ENCODE results near the gene TPRG1. TPM values are rescaled to one million over a fixed set of nuclear protein-coding genes. Genes with fewer than 3 reads are reported as not detected.

TPRG1 gene
- total RNA-seq, 2 donors from 2014 or later = 1.7 to 4.7 TPM

DNA sequence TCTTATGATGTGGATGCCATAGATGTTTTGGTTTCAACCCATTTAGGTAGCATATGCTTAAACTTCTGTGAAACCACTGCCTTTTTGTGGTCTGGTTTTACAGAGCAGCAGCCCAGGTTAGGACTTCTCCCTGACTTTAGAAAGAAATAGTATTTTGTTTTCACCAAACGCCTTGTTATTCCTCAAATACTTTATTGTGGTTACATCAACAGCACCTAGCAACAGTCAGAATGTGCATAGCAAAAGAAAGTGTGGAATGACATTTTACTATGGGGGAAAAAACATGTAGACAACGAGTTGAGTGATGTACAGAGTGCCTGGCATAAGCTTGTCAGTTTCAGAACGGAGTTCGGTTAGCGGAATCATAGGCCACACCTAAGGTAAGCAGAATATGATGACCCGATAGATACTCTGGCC lies 159.2 kb downstream of the TPRG1 start:
- TF ChIP-seq, protein P1, sequence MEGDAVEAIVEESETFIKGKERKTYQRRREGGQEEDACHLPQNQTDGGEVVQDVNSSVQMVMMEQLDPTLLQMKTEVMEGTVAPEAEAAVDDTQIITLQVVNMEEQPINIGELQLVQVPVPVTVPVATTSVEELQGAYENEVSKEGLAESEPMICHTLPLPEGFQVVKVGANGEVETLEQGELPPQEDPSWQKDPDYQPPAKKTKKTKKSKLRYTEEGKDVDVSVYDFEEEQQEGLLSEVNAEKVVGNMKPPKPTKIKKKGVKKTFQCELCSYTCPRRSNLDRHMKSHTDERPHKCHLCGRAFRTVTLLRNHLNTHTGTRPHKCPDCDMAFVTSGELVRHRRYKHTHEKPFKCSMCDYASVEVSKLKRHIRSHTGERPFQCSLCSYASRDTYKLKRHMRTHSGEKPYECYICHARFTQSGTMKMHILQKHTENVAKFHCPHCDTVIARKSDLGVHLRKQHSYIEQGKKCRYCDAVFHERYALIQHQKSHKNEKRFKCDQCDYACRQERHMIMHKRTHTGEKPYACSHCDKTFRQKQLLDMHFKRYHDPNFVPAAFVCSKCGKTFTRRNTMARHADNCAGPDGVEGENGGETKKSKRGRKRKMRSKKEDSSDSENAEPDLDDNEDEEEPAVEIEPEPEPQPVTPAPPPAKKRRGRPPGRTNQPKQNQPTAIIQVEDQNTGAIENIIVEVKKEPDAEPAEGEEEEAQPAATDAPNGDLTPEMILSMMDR (IDR thresholded peaks at IDR 0.05) = no peak
- TF ChIP-seq POLR2AphosphoS5 (IDR thresholded peaks at IDR 0.05) = no peak
- TF ChIP-seq POLR2A (IDR thresholded peaks at IDR 0.05) = no peak
- no peak for DNase-seq (ENCODE audit: low spot score)
- H3K4me1 ChIP-seq (replicated peaks) = no peaks in the 10 kb centered on the region
- H3K27me3 ChIP-seq (replicated peaks; ENCODE audit: insufficient read depth) = no peaks in the 10 kb centered on the region
- intact Hi-C loops (cut with DNase I) = no loop called here
- WGBS = 76% methylated on average over 6 of the region's 6 CpGs
- no peaks in the 10 kb centered on the region for H3K36me3 ChIP-seq
- H3K27ac ChIP-seq = no peak overlapping the region
- H3K4me3 ChIP-seq = no peak overlapping the region
- H3K9me3 ChIP-seq = no peaks in the 10 kb centered on the region

DNA sequence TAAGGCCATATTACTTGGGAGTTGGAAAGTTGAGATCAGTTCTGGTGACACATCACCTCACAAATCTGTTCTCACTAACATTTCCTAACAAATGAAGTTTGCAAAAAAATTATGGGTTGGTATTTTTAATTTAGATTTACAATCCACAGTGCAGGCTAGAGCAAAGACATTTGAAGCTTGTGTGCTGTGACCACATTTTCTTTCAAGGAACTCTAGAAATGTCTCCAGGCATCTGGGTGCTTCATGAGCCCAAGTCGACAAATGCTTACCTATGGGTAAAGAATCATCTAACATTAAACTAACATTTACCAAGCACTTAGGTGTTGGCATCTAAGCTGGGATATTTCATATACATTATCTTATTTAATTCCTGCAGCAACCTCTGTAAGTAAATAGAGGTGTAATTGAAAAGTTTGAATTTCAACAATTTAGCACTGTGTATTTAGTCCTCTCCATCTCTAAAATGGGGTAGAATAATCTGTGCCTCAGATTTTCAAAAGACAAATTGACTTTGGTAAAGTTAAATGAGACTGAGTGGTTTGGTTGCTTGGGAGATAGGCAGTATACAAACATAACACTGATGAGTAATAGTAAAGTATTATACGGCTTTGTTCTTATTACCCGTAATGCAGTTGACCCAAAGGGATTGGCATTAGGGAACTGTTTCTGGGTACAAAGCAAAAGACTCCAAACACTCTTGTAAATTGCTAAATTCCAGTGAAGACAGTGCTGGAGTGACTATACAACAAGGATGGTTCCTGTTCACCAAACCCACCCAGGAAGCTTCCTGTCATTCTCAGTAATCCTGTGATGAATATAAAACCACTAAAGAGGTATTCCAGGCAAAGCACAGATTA lies 162.5 kb downstream of the TPRG1 start:
- intact Hi-C loops (cut with DNase I) = no loop called here
- Histone ChIP-seq H3K4me3 (no peak overlapping the region), H3K27ac (no peak overlapping the region), H3K36me3 (no peaks in the 10 kb centered on the region), H3K9me3 (no peaks in the 10 kb centered on the region), H3K4me1 (replicated peaks) (no peaks in the 10 kb centered on the region), H3K27me3 (replicated peaks; ENCODE audit: insufficient read depth) (no peaks in the 10 kb centered on the region)
- 90% methylated on average over 3 of the region's 3 CpGs for WGBS
- no peak for DNase-seq (ENCODE audit: low spot score)
- TF ChIP-seq POLR2AphosphoS5 (IDR thresholded peaks at IDR 0.05) (no peak), POLR2A (IDR thresholded peaks at IDR 0.05) (no peak)
- TF ChIP-seq, protein P1 (IDR thresholded peaks at IDR 0.05) = no peak

DNA sequence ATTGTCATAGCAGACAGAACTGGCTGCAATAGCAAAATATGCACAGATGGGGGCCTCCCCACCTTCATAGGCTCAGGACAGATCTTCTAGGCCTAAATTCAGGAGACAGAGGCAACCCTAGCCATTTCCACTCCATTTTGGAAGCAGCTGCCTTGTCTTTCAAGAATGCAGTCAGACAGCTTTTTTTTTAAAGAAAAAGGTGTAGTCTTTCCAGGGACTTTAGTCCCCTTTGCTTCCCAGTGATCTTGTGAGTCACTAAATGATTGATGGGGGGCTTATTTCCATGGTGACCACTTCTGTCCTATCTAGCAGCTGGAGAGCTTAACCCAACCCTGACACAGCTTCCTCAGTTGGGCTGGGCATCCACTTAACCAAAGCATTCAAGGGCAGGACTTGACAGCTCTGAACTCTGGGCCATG lies 165.9 kb downstream of the TPRG1 start:
- intact Hi-C loops (cut with DNase I) = no loop called here
- DNase-seq (ENCODE audit: low spot score) = no peak
- no peak for TF ChIP-seq POLR2AphosphoS5 (IDR thresholded peaks at IDR 0.05)
- TF ChIP-seq POLR2A (IDR thresholded peaks at IDR 0.05) = no peak
- TF ChIP-seq, protein P1 (IDR thresholded peaks at IDR 0.05) = no peak
- Histone ChIP-seq H3K27me3 (replicated peaks; ENCODE audit: insufficient read depth) (no peaks in the 10 kb centered on the region), H3K4me1 (replicated peaks) (no peaks in the 10 kb centered on the region), H3K4me3 (no peak overlapping the region), H3K36me3 (no peaks in the 10 kb centered on the region), H3K9me3 (no peaks in the 10 kb centered on the region), H3K27ac (no peak overlapping the region)

DNA sequence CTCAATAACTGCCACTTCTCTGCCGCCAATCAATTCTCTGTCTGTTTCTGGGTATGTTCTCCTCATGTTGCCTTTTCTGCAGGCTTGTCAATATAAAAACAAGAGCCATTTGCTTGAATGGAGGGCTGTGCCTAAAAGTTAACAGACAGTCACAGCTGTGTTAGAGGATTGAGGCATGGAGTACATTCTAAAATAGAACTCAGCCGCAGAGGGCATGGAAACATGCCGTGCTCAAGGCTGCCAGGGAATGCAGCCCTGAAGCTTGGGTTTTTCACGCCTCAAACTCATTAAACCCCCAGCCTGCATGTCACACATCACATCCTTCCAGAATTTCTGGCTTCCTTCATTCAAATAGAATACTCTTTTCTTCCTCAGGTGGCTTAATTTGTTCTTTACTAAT lies 166.6 kb downstream of the TPRG1 start:
- intact Hi-C loops (cut with DNase I) = no loop called here
- WGBS = 81% methylated on average over 4 of the region's 4 CpGs
- Histone ChIP-seq H3K4me1 (replicated peaks) (no peaks in the 10 kb centered on the region), H3K4me3 (no peak overlapping the region), H3K27ac (no peak overlapping the region), H3K36me3 (no peaks in the 10 kb centered on the region), H3K9me3 (no peaks in the 10 kb centered on the region), H3K27me3 (replicated peaks; ENCODE audit: insufficient read depth) (no peaks in the 10 kb centered on the region)
- no peak for DNase-seq (ENCODE audit: low spot score)
- TF ChIP-seq, protein P1 (IDR thresholded peaks at IDR 0.05) = no peak
- no peak for TF ChIP-seq POLR2AphosphoS5 (IDR thresholded peaks at IDR 0.05)
- TF ChIP-seq POLR2A (IDR thresholded peaks at IDR 0.05) = no peak

DNA sequence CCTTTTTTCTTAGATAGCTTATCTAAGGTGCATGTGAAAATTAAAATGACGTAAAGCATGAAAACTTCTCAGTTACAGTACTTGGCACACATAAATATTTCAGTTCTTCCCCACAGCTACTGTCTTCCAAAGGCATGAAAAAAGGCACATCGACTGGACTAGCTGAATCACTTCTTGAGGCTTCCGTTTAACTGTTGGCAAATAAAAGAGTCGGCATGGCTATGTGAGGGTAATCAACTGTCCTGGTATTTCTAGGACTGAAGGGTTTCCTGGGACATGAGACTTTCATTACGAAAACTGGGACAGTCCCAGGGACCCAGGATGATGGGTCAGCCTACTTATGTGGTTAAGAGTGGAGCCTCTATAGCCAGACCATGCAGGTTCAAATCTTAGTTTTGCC lies 168.2 kb downstream of the TPRG1 start:
- no peaks in the 10 kb centered on the region for H3K27me3 ChIP-seq (replicated peaks; ENCODE audit: insufficient read depth)
- H3K4me3 ChIP-seq = no peak overlapping the region
- WGBS = 92% methylated on average over 5 of the region's 5 CpGs
- intact Hi-C loops (cut with DNase I) = no loop called here
- no peak for DNase-seq (ENCODE audit: low spot score)
- no peak overlapping the region for H3K27ac ChIP-seq
- no peak for TF ChIP-seq POLR2A (IDR thresholded peaks at IDR 0.05)
- TF ChIP-seq POLR2AphosphoS5 (IDR thresholded peaks at IDR 0.05) = no peak
- TF ChIP-seq, protein P1 (IDR thresholded peaks at IDR 0.05) = no peak
- H3K9me3 ChIP-seq = no peaks in the 10 kb centered on the region
- H3K36me3 ChIP-seq = no peaks in the 10 kb centered on the region
- no peaks in the 10 kb centered on the region for H3K4me1 ChIP-seq (replicated peaks)

All from prostate gland (tissue), 2 donors.